Putamen (tissue), 1 donor: ENCODE measurements around the gene NSDHL.
"Not testable (repeated sequence)": the region's sequence is repeated elsewhere in the genome, so short reads cannot be mapped to it uniquely, and the experiment has no call there.

Experiments used
- DNase-seq: peaks from one replicate; pipeline ENCODE4 v3.0.0-alpha.2; 2016; ENCODE audit warnings: low spot score

Gene NSDHL

GRCh38 chrX:152830312-152831305, at the start of gene NSDHL, which contains the start of gene CETN2:
Gene NSDHL (plus strand): TSS chrX:152831063. CDS start chrX:152846325, 15,262 bp downstream.
Gene CETN2 (minus strand): TSS chrX:152830757. CDS start chrX:152830710, 47 bp downstream.
- DNase-seq = peak; percentile 92

GRCh38 chrX:152787062-152787461, 43.8 kb upstream of the NSDHL start:
- DNase-seq = not testable (repeated sequence)

DNA sequence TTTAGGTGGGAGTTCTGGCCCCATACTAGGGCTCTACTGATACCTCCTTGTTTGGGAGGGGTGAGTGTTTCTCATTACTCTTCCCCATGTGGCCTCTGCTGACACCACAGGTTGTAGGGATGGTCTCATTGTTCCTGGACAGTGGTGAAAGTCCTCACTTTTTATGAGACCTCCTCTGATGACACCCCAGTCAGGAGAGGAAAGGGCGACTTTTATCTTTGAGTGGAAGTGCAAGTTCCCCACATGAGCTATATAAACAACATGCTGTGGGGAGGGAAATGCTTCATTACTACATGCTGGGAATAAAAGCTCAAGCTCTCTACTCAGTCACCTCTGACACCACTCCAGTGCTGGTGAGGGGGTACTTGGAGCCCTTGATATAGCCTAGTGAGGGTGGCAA, 31.9 kb upstream of the NSDHL start:
- DNase-seq = no peak

GRCh38 chrX:152806035-152806434, 24.8 kb upstream of the NSDHL start:
- no peak for DNase-seq

DNA sequence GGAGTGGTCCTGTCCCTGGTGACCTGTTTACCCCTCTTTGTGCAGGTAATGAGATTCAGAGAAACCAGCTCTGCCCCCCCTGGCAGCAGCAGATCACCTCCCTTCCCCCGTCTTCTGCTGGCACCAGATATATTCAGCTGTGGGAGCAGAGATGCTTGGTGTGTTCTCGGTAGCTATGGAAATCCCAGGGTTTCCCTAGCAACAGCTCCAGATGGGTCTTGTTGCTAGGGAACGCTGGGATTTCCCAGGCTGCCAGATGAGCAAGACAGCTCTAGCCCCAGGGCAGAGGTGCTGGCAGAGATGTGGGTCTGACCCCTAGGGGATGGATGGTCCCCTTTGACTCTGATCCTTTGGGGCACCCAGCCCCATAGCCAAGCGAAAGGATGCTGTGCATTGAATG, 20.5 kb upstream of the NSDHL start:
- peak; percentile 28 for DNase-seq

DNA sequence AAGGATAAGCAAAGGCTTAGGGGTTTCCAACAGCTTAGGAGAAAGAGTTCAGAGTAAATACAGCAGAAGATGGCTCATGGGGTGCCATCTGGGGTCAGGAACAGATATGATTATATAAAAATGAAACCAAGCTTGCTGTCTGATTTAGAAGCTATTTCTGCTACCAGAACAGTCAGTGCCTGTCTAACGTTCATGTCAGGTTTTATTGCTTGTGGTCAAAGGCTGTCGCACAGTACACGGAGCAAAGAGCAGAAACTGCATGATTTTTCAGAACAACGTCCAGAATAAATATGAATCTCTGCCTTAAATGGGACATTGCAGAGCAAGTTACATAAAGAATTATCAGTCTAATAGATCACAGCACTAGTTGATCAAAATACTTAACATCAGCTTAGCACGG, 17.7 kb upstream of the NSDHL start:
- DNase-seq = no peak

DNA sequence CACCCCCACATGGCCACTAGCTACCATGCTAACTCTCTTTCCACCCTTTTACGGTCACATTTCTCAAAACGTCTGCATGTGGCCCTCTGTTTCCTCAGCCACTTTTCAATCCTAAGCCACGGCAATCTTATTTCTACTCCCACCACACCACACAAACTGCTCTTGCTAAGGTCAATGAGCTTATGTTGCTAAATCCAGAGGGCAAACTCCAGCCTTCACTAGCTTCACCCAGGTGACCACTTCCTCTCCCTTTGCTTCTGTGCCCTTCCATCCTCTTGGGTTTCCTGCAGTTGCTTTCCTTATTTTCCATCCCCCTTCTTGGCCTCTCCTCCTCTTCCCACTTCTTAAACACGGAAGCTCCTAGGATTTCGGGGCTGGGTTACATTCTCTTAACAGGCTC, 16.8 kb upstream of the NSDHL start:
- DNase-seq = no peak

DNA sequence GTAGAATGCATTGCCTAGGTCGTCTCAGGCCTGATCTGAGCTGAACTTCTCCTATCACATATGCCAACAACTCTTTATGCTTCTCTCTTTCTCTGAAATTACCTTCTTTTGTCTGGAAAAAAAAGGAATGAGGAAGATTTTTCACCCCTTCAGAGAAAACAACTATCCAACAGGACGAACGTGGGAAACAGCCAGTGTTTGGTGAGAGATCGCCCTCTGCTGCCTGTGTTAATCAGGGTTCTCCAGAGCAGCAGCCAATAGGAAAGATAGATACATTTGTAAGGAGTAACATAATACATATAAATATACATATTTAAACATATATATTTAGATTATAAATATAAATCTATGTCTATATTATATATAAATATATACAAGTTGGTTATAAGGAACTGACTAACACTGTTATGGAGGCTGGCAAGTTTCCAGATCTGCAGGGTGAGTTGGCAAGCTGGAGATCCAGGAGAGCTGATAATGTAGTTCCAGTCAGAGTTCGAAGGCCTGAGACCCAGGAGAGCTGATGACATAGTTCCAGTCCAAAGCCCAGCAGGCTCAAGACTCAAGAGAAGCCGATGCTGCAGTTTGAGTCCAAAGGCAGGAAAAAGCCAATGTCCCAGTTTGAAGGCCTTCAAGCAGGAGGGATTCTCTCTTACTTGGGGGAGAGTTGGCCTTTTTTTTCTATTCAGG, 13.6 kb upstream of the NSDHL start:
- no peak for DNase-seq

GRCh38 chrX:152818356-152818755, 12.5 kb upstream of the NSDHL start:
- no peak for DNase-seq

DNA sequence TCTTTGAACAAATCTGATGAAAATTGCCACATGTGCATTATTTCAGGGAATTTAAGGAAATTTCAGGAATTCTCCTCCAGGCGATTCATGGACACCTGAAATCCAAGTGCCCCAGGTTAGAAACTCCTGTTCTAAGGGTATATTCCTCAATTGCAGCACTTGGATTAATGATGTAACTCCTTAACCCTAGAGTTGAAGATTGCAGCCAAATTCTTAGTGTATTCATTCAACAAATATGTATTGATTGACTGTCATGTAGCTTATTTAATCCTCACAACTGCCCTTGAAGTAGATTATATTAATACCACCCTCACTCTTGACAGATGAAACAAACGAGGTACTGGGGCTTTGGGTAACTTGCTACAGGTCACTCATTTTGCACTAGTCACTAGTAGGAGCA, 11.6 kb upstream of the NSDHL start:
- DNase-seq = no peak

DNA sequence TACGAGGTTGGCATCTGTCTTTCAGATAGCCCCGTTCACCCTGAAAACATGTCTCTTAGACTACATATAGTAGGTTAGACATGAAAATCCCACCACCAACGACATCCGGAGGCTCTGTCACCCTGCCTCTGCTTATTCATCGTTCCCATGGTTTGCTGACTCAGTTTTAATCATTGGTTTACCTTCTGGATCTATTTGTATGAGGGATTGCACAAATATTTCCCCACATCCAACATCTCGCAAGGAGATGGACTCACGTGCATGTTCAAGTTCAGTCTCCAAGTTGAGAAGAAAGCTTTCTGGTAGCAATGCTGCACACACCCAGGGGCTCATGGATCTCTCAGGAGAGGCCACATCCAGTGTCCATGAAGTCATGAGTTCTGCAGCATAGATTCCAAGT, 11.1 kb upstream of the NSDHL start:
- no peak for DNase-seq

DNA sequence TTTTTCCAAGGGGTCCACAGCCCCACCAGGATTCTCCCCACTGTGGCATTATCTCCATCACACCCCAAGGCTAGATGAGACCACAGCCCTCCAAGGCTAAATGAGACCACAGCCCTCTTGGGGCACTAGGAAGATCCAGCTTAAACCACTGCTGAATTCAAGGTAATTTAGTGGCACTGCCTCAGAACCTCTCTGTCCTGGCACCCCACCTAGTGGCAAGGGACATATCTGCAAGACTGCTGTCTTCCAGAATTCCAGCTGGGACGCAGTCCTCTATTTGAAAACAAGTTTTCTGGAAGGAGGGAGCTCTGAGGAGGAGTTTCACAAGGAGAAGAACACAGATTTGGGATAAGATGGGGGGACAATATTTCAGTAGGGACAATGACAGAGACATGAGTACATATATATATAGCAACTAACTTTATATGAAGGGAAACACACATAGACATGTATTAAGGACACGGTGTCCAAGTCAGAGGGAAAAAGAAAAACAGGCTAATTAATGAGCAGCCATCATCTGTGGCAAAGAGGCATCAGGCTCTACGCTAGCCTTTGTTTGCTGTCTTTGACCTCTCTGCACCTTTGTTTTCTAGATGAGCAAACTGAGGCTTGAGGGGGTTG, 9.6 kb upstream of the NSDHL start:
- no peak for DNase-seq

- DNase-seq = no peak
Observed at GRCh38 chrX:152822383-152823086, 8.3 kb upstream of the NSDHL start.

GRCh38 chrX:152823657-152824056, 7.2 kb upstream of the NSDHL start:
- DNase-seq = no peak

GRCh38 chrX:152824841-152825374, 6.0 kb upstream of the NSDHL start:
- no peak for DNase-seq

- no peak for DNase-seq
Observed at GRCh38 chrX:152831391-152831790, 528 bp downstream of the NSDHL start.

DNA sequence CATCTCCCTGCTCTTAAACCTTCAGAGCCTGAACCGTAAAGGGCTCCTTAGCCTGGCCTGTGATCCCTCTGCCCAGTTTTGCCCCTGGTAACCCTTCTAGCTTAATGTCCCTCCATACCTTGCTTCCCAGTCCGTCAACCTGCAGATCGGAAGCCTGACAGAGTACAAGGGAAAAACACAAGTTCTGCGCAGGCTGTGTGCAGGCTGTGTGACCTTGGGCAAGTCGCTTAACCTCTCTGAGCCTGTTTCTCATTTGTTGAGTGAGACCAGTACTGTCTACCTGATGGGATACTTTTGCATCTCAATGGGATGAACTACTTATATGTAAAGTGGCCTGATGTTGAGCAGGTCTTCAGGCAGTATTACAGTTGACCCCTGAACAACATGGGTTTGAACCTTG, 1.7 kb downstream of the NSDHL start:
- DNase-seq = no peak

GRCh38 chrX:152833378-152833777, 2.5 kb downstream of the NSDHL start:
- no peak for DNase-seq

- DNase-seq = not testable (repeated sequence)
Observed at GRCh38 chrX:152835470-152835869, 4.6 kb downstream of the NSDHL start.

GRCh38 chrX:152842772-152843338, 12.0 kb downstream of the NSDHL start:
- no peak for DNase-seq

DNA sequence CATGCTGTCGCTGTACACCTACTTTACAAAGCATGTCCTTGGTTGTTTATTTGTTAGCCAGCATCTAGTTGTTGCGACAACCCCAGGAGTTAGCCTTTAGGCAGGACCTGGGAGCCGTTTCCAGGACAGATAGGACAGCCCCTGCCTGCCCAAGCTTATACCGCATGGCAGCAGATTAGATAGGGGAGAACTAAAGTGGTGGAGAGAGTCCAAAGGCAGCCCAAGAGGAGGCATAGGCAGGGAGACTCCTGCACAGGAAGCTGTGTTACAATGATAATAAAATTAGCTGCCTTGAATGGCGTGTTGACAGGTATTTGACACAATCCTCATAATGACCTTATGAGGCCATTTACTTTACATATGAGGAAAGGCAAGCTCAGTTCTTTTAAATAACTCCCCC, 13.0 kb downstream of the NSDHL start:
- no peak for DNase-seq
